LNCaP clone FGC (cell line): ENCODE results near the gene DNASE1L1.

Experiments used
- DNase-seq: peaks from one replicate; pipeline ENCODE4 v3.0.0-alpha.2; 2011; ENCODE audit warnings: low read depth
- H3K4me3 ChIP-seq: 2 replicates; pipeline ENCODE4 v1.5.1; 2011; ENCODE audit warnings: mild to moderate bottlenecking, low read depth, low read length, control low read depth
- CTCF ChIP-seq: IDR thresholded peaks from 2 replicates; pipeline ENCODE4 v1.5.1; 2012; ENCODE audit warnings: mild to moderate bottlenecking; ENCODE audit not compliant: control insufficient read depth, insufficient read depth; ENCODE audit errors: extremely low read depth

The DNASE1L1 gene

GRCh38 chrX:154378799-154379568, 30.1 kb downstream of the DNASE1L1 start, which contains the start of gene EMD:
EMD (plus strand) TSS chrX:154379295; CDS start chrX:154379485, 190 bp downstream.
- peak; percentile 89 for DNase-seq
- no peak for TF ChIP-seq CTCF
- peak within 1 kb of the TSS; percentile 83 for H3K4me3 ChIP-seq

GRCh38 chrX:154378059-154378798, 30.8 kb downstream of the DNASE1L1 start:
- TF ChIP-seq CTCF, result no peak
- no peak for DNase-seq
- H3K4me3 ChIP-seq, result peak overlapping the region; percentile 50

- no peak overlapping the region for H3K4me3 ChIP-seq
- DNase-seq, result no peak
- no peak for TF ChIP-seq CTCF
Observed at GRCh38 chrX:154376774-154377173, 32.3 kb downstream of the DNASE1L1 start.

- no peak for DNase-seq
- H3K4me3 ChIP-seq, result peak overlapping the region; percentile 52
- no peak for TF ChIP-seq CTCF
Observed at GRCh38 chrX:154375156-154375504, 33.9 kb downstream of the DNASE1L1 start.

- TF ChIP-seq CTCF, result peak; percentile 44
- DNase-seq, result no peak
- peak within 1 kb of the TSS; percentile 56 for H3K4me3 ChIP-seq
Observed at GRCh38 chrX:154374313-154375155, 34.5 kb downstream of the DNASE1L1 start, which contains the start of gene FLNA. FLNA (minus strand) TSS chrX:154374634; CDS start chrX:154371245, 3,389 bp downstream.
